Stimulated activated CD4-positive, alpha-beta T cell treated with anti-CD3 and anti-CD28 coated beads, TNF-alpha, amount 100 ng/mL, for 24 hours (primary cell): ENCODE measurements around the gene ZNF138.

Source experiments
- DNase-seq, 3 experiments: peaks; one replicate each; pipeline ENCODE4 v3.0.0-alpha.2; 2020; ENCODE audit warnings: low read depth in 3 of 3

ZNF138 gene

DNA sequence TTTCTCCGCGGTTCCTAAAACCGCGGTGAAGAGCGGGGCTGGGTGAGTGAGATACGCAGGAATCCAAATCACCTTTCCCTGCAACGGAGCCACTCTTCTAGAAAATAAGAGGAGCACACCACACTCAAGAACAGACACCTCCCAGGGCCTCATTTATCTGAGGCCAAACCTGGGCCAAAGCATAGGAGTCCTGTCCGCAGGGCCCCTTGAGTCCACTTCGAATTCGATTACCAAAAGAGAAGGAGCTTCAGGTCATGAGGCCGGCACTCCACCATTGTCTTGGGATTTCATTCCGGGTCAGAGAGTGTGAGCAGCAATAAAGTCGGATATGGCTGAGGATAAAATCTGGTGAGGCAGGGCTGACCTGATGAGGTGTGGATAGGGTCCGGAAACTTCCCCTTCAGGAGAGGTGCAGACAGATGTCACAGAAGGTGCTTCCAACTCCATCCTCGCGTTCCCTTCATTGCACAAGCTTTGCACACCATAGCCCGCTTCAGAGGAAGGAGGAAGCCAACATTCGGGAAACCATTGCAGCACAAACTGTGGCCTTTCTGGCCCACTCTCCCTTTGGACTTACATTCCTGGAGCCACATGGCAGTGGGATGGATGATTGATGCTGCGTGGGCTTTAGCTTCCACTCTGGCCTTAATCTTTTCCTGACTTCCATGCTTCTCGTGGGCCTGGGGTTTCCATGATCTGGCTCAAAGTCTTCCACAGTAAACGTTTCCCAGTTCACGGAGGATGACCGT, 81.6 kb downstream of the ZNF138 start:
- DNase-seq = no peak

GRCh38 chr7:64876792-64877713, 82.8 kb downstream of the ZNF138 start:
- DNase-seq = peak in 2 of 3 experiments; percentile 55 to 70

DNA sequence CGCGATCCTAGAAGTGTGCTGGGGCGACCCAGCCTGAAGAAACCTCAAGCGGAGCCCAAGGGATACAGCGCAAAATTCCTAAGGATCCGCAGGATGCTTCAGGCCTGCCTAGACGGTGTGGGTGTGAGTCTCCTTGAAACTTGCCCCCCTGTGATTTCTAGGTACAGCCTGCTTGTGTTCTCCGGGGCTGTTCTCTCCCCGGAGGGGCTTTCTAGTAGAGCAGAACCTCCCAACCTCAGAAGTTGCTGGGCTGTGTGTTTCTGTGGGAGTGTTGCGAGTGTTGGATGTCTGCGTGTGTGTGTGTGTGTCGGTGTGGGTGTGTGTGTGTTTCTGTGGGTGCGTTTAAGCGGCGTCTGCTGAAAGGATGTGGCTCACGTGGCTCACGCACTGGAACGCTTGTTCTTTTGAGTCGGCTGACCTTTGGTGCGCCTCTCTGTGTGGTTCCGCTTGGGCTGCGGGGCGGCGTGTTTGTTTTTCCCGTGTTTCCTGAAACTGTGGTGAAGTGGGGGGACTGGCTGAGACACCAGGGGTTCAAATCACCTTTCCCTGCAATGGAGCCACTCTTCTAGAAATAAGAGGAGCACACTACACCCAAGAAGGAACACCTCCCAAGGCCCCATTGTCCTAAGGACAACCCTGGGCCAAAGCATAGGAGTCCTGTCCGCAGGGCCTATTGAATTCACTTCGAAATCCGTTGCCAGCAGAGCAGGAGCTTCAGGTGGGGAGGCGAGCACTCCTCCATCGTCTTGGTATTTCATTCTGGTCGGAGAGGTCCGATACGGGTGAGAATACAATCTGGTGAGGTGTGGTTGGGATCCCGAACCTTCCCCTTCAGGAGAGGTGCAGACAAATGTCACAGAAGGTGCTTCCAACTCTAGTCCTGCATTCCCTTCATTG, 83.7 kb downstream of the ZNF138 start:
- DNase-seq = no peak

DNA sequence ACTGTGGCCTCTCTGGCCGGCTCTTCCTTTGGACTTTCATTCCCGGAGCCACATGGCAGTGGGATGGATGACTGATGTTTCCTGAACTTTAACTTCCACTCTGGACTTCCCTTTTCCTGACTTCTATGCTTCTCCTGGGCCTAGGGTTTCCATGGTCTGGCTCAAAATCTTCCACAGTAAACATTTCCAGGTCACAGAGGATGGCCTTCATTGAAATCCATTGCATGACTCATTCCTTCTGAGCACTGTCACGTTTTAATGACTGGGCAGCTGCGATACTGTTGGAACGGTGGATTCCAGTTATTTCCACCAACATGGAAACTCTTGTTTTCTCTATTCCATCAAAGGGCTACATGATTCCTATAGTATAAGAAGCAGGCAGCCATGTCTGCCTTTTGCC, 84.5 kb downstream of the ZNF138 start:
- no peak for DNase-seq

GRCh38 chr7:64879086-64879730, 85.0 kb downstream of the ZNF138 start:
- DNase-seq = no peak

- DNase-seq = no peak
Observed at GRCh38 chr7:64879800-64880199, 85.6 kb downstream of the ZNF138 start.

- no peak for DNase-seq
Observed at GRCh38 chr7:64880322-64881297, 86.4 kb downstream of the ZNF138 start.

- no peak for DNase-seq
Observed at GRCh38 chr7:64881461-64882287, 87.4 kb downstream of the ZNF138 start.

GRCh38 chr7:64882341-64883112, 88.3 kb downstream of the ZNF138 start:
- peak in 1 of 3 experiments; percentile 37 for DNase-seq
